NCI-H2029 treated with DMSO at 0.1 percent for 48 hours (cell line): Measurements from ENCODE around the gene HIC1.

Experiments used
- DNase-seq: peaks from one replicate; lab custom pipeline; 2025; lab: John Stamatoyannopoulos, UW

The HIC1 gene

DNA sequence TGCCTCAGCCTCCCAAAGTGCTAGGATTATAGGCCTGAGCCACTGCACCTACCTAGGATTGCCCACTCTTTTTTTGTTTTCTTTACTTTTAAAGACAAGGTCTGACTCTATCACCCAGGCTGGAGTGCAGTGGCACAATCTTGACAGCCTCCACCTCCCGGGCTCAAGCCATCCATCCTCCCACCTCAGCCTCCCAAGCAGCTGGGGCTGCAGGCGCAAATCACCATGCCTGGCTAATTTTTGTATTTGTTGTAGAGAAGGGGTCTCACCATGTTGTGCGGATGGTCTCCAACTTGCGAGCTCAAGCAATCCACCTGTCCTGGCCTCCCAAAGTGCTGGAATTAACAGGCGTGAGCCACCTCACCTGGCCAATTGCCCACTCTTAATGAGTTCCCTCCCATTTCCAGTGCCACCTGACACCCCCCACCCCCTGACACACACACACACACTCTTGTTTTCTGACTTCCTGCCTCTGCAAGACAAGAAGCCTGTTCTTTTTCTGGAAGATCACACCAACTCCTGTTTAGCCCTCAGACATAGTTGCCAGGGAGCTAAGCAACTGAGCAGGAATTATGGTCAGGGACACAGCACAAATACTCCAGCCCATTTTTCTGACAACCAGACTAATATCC is 10.5 kb upstream of the HIC1 start:
- no peak for DNase-seq

DNA sequence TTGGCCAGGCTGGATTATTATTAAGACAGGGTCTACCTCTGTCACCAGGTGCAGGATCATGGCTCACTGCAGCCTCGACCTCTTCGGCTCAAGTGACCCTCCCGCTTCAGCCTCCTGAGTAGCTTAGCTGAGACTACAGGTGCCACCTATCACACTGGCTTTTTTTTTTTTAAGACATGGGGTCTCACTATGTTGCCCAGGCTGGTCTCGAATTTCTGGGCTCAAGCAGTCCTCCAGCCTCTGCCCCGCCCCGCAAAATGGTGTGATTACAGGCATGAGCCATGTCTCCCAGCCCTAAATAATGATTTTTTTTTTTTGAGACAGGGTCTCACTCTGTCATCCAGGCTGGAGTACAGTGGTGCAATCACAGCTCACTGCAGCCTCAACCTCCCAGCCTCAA is 7.3 kb upstream of the HIC1 start:
- DNase-seq = no peak

DNA sequence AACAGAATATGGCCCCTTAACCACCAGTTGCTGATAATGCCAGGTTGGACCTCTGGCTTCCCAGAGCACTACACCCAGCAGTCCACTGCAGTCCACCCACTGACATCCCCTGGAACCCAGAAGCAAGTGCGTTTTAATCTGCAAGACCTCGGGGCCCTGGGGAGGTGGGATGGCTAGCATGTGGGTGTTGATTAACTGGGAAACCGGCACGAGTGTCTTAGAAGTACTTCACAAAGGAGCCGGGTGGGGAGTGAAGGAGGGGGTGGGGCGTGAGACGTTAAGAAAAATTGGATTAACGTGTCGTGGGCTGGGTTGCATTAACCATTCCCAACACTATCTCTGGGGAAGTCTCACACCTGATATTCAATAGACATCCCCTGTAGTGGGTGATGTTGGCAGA is 6.1 kb upstream of the HIC1 start:
- no peak for DNase-seq

DNA sequence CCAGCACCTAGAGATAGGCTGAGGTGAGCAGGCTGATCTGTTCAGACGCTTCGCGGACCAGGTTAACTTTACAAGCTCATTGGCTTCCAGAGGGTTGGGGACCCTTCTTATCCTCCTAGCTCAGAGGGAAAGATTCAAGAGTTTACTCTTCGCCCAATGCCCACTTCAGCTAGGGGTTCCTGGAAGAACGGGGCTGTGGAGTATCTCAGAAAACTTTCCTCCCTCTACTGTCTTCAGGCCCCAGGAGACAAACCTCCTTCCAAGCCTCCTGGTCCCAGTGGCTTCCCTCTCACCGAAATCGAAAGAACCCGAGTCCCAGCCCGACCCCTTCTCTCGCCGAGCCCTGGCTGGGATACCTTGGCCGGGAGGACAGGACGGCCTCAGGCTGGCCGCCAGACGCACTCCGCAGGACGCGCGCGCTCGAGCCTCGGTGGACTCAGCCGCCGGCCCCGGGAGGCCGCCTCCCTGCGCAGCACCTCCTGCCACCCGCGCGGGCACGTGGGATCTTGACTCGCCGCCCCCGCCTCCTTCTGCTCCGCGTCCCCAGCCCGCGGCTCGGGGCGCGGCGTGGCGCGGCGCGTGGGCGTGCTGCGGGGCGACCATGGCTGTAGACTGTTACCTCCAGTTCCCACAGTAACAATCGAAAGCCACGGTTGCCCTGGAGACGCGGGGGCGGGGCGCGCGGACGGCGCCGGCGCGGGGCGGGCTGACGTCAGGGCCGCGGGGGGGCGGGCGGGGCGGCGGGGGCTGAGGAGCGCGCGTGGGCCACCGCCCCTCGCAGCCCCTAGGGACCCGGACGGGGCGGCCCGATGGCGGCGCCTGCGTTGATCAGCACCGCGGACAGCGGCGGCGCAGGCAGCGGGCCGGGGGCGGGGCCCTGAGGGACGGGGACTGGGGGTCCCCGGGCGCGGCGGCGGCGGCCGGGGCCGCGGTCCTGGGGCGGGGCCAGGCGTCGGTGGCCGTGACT is 5.3 kb upstream of the HIC1 start:
- no peak for DNase-seq

DNA sequence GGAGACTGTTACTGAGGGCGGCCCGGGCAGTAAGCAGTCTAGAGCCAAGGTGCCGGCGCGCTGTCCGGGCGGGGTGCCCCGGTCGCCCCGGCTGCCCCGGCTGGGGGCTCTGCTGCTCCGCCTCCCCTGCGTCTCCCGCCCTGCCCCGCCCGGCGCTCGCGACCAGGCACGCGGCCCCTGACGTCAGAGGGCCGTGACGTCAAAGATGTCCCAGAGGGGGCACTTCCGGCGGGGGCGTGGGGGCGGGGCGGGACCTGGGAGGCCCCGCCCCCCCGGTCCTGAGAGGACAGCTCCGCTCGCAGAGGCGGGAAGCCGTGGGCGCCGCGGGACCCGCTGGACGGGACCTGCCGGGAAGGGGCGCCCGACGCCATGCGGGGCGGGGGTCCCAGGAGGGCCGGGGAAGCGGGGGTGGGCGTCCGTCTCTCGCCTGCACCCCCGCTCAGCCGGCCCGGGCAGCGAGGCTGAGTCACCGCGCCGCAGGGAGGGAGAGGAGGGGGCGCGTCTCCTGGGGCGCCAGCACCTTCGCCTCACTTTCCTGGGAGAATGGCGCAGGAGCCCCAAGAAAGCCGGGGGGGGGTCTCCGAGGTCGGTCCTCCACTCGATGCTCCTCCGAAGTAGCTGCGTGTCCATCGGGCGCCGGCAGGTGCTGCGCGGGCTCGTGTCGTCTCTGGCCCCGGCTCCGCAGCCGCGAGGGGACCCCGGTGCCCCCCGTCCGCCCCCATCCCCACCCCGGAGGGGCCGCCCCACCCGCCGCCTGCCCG is 4.4 kb upstream of the HIC1 start:
- DNase-seq = no peak

DNA sequence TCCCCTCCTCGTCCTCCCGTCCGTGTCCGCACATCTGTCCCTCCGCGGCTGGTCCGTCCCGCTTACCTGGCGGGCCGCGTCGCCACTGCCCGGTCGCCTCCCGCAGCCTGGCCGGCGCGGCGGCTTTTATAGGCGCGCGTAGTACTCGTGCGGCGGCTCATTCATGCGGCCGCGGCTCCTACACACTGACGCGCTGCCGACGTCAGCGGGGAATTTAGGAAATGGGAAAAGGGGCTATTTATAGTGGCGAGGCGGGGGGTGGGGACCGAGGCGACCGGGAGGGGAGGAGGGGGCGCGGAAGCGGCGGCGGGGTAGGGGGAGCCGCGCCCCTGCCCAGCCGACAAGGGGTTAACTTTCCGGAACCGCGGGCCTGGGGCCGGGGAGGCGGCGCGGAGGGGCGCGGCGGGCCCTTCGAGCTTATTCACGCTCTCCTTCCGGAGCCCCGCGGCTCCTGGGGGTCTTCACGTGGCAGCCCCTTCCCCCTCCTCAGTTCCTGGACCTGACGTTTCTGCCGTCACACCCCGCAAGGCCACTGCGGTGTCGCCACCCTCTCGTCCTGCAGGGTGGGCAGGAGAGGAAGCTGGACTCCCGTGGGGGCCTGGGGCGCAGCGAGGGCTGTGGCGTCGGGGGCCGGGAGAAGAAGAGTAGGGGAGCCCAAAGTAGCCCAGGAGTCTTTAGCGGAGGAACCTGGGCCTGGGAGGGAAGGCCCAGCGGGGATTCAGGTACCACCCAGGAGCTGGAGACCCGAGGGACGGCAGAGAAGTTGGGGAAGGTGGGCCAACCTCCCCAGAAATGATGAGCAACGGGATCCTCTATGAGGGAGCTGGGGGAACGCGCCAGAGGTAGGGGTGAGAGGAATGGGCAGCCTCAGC is 3.6 kb upstream of the HIC1 start:
- DNase-seq = no peak

DNA sequence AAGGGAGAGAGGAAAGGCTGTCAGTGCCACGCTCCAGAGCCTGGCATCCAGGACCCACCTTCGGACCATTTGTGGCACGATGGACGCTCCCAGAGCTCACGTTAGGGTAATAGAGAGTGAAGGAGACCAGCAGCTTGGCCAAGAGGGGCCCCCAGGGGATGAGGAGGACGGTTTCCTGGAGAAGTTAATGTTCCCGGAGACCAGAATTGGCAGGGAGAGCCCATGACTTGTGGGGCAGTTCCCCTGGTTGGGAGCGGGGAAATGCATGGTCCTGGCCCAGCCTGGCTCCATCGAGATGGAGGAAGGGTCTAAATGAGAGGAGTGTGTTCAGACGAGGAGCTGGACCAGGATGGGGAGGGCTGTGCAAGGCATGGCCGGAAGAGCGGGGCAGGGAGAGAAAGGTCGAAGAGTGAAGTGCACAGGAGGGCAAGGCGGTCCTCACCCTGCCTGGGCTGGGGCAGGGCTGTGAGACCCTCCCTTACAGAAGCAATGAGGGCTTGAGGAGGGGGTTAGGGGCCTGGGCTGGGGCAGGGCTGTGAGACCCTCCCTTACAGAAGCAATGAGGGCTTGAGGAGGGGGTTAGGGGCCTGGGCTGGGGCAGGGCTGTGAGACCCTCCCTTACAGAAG is 2.9 kb upstream of the HIC1 start:
- no peak for DNase-seq

DNA sequence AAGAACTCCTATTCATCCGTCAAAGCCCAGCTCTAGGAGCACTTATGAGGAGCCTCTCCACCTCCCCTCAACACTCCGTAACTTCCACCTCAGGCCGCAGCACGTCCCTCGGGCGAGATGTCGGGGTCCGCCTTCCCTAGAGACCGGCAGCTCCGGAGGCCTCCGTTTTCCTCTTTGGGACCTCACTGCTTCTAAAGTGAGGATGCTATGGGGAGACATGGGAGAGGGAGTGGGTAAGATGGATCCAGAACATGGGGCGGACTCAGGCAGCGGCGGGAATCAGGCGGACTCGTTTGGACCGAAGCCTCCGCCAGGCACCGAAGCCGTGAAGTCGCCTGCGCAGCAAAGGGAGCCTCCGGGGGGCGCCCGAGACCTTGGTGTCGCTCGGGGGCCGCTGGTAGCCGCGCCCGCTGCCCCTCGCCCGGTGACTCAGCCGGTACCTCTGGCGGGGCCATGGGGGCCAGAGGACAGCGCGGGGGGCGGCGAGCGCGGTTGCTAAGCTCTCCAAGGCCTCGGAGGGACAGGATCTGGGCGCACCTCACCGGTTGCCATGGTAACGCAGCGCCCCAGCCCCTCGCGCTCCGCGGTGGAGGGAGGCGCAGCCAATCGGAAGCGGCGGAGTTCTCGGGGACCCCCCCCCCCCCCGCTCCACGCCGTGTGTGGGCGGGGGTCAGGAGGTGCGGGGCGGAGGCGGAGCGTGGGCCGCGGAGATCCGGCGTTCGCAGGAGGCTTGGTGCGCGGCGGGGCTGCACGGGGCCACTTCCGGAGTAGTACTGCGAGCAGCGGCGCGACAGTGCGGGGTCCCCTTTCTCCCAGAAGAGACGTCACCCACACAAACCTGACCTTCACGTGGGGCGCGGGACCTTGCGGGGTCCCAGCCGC is 1.3 kb upstream of the HIC1 start:
- no peak for DNase-seq

DNA sequence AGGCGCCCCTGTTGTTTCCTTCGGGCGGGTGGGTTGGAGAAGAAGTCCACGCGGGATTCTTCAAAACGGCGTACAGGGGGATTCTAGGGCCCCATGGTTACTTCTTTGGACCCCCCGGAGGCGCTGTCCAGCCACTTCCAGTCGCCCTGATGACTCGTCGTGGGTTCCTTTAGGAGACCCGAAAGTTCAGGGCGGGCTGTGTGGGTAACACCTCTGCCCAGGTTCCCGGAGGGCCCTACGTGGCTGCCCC is 716 bp upstream of the HIC1 start:
- DNase-seq = no peak

DNA sequence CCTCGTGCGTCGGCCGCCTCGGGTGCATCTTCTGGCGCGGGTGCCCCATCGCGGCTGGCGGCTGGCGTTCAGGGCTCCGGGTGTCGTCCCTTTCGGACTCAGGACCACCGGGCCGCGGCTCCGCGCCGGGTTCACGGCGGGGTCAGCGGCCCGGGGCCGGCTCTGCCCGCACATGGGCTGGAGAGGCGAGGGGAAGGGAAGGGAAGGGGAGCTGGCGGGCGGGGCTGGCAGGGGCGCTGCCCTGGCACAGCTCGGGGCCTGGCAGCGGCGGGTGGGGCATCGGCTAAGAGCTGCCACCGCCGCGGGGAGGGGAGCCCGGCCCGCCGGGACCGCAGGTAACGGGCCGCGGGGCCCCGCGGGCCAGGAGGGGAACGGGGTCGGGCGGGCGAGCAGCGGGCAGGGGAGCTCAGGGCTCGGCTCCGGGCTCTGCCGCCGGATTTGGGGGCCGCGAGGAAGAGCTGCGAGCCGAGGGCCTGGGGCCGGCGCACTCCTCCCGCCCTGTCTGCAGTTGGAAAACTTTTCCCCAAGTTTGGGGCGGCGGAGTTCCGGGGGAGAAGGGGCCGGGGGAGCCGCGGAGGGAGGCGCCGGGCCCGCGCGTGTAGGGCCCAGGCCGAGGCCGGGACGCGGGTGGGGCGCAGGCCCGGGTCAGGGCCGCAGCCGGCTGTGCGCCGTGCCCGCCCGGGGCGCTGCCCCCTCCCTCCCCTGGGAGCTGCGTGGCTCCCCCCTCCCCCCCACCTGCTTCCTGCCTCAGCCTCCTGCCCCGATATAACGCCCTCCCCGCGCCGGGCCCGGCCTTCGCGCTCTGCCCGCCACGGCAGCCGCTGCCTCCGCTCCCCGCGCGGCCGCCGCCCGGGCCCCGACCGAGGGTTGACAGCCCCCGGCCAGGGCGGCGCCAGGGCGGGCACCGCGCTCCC is 646 bp downstream of the HIC1 start:
- no peak for DNase-seq

DNA sequence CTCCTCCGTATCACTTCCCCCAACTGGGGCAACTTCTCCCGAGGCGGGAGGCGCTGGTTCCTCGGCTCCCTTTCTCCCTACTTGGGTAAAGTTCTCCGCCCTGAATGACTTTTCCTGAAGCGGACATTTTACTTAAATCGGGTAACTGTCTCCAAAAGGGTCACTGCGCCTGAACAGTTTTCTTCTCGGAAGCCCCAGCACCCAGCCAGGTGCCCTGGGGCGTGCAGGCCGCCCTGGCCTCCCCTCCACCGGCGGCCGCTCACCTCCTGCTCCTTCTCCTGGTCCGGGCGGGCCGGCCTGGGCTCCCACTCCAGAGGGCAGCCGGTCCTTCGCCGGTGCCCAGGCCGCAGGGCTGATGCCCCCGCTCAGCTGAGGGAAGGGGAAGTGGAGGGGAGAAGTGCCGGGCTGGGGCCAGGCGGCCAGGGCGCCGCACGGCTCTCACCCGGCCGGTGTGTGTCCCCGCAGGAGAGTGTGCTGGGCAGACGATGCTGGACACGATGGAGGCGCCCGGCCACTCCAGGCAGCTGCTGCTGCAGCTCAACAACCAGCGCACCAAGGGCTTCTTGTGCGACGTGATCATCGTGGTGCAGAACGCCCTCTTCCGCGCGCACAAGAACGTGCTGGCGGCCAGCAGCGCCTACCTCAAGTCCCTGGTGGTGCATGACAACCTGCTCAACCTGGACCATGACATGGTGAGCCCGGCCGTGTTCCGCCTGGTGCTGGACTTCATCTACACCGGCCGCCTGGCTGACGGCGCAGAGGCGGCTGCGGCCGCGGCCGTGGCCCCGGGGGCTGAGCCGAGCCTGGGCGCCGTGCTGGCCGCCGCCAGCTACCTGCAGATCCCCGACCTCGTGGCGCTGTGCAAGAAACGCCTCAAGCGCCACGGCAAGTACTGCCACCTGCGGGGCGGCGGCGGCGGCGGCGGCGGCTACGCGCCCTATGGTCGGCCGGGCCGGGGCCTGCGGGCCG is 1.6 kb downstream of the HIC1 start:
- no peak for DNase-seq

DNA sequence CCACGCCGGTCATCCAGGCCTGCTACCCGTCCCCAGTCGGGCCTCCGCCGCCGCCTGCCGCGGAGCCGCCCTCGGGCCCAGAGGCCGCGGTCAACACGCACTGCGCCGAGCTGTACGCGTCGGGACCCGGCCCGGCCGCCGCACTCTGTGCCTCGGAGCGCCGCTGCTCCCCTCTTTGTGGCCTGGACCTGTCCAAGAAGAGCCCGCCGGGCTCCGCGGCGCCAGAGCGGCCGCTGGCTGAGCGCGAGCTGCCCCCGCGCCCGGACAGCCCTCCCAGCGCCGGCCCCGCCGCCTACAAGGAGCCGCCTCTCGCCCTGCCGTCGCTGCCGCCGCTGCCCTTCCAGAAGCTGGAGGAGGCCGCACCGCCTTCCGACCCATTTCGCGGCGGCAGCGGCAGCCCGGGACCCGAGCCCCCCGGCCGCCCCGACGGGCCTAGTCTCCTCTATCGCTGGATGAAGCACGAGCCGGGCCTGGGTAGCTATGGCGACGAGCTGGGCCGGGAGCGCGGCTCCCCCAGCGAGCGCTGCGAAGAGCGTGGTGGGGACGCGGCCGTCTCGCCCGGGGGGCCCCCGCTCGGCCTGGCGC is 2.4 kb downstream of the HIC1 start:
- DNase-seq = no peak

DNA sequence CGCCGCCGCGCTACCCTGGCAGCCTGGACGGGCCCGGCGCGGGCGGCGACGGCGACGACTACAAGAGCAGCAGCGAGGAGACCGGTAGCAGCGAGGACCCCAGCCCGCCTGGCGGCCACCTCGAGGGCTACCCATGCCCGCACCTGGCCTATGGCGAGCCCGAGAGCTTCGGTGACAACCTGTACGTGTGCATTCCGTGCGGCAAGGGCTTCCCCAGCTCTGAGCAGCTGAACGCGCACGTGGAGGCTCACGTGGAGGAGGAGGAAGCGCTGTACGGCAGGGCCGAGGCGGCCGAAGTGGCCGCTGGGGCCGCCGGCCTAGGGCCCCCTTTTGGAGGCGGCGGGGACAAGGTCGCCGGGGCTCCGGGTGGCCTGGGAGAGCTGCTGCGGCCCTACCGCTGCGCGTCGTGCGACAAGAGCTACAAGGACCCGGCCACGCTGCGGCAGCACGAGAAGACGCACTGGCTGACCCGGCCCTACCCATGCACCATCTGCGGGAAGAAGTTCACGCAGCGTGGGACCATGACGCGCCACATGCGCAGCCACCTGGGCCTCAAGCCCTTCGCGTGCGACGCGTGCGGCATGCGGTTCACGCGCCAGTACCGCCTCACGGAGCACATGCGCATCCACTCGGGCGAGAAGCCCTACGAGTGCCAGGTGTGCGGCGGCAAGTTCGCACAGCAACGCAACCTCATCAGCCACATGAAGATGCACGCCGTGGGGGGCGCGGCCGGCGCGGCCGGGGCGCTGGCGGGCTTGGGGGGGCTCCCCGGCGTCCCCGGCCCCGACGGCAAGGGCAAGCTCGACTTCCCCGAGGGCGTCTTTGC is 3.1 kb downstream of the HIC1 start:
- DNase-seq = no peak

DNA sequence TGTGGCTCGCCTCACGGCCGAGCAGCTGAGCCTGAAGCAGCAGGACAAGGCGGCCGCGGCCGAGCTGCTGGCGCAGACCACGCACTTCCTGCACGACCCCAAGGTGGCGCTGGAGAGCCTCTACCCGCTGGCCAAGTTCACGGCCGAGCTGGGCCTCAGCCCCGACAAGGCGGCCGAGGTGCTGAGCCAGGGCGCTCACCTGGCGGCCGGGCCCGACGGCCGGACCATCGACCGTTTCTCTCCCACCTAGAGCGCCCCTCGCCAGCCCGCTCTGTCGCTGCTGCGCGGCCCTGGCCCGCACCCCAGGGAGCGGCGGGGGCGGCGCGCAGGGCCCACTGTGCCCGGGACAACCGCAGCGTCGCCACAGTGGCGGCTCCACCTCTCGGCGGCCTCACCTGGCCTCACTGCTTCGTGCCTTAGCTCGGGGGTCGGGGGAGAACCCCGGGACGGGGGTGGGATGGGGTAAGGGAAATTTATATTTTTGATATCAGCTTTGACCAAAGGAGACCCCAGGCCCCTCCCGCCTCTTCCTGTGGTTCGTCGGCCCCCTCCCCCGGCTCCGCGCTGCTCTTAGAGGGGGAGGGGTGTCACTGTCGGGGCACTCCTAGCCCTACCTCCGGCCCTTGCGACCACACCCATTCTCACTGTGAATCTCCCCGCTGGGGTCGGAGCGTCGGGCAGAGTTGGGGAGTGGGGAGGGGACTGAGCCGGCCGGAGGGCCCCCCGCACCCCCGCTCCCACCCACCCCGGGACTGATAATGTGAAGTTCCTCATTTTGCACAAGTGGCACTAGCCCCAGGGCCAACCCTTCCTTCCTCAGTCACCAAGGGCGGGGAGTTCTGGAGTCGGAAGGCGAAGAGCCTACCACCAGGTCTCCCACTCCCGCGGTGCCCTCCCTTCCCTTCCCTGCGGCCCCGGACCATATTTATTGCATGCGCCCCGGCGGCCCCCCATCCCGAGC is 4.0 kb downstream of the HIC1 start:
- DNase-seq = no peak

DNA sequence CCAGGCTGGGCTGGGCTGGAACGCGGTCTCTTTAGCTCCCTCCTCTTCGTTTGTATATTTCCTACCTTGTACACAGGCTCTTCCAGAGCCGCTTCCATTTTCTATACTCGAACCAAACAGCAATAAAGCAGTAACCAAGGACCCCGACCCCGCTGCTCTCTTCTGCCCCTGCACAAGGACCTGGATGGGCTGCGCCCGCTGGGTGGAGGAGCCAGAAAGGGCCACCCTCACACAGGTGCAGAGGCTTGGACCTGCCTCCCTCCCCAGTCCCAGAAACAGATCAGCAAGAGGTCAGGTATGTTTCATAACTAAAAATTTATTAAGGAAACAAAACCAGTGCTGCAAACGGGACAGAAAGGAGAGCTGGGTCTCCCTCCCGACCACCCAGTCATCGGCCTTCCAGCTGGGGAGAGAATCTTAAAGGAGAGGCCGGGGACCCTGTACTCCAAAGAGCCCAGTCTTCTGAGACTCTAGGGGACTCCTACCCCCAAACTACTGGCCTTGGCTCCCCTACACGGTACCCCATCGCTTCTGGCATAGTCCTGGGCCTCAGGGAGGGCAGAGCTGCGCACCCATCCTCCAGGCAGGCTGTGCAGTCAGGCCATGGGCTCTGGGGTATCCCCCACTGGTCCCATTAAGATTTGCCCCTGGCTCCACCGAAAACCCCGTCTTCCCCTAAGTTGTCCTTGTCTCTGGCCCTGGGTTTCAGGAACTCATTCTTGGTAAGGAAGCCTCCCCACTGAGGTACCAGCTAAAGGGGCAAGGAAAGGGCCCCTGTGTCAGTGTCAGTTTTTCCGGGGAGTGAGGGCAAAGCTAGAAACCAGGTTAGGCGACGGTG is 4.9 kb downstream of the HIC1 start:
- DNase-seq = no peak
